Osteoblast (primary cell): ENCODE results near the gene NPTN. TPM values are rescaled to one million over a fixed set of nuclear protein-coding genes. Genes with fewer than 3 reads are reported as not detected.

ENCODE experiments used
- DNase-seq: peaks from one replicate; pipeline ENCODE4 v3.0.0; 2011; ENCODE audit warnings: low spot score, mixed read lengths; ENCODE audit not compliant: insufficient read length; ENCODE audit errors: missing footprints
- H2AFZ ChIP-seq: 2 replicates; pipeline ENCODE4 v1.6.0; 2011; ENCODE audit warnings: mild to moderate bottlenecking, low read length
- H3K27ac ChIP-seq: 2 replicates; pipeline ENCODE4 v1.5.1; 2011; ENCODE audit warnings: mild to moderate bottlenecking, low read depth, low read length, moderate library complexity
- H3K27me3 ChIP-seq: 2 replicates; pipeline ENCODE4 v1.6.0; 2012; ENCODE audit warnings: mild to moderate bottlenecking, control low read depth, inconsistent platforms, low read length, moderate library complexity; ENCODE audit not compliant: insufficient read depth
- H3K36me3 ChIP-seq: 2 replicates; pipeline ENCODE4 v1.5.1; 2011; ENCODE audit warnings: mild to moderate bottlenecking, low read length, control low read depth, moderate library complexity; ENCODE audit not compliant: insufficient read depth
- H3K4me1 ChIP-seq: 2 replicates; pipeline ENCODE4 v1.5.1; 2011; ENCODE audit warnings: mild to moderate bottlenecking, low read length, control low read depth, moderate library complexity; ENCODE audit not compliant: insufficient read depth
- H3K4me2 ChIP-seq: 2 replicates; pipeline ENCODE4 v1.6.0; 2011; ENCODE audit warnings: mild to moderate bottlenecking, low read length; ENCODE audit not compliant: insufficient read depth
- H3K4me3 ChIP-seq: fragments of 200-600 bp; sonication (generic); 3 replicates; pipeline ENCODE4 v1.5.1; 2012; ENCODE audit warnings: mild to moderate bottlenecking, low read length, inconsistent platforms; ENCODE audit not compliant: insufficient read depth
- H3K79me2 ChIP-seq: 2 replicates; pipeline ENCODE4 v1.6.0; 2012; ENCODE audit warnings: mild to moderate bottlenecking, low read length, control low read depth, inconsistent platforms; ENCODE audit not compliant: insufficient read depth
- H3K9me3 ChIP-seq: 2 replicates; pipeline ENCODE4 v1.5.1; 2011; ENCODE audit warnings: low read depth, low read length, control low read depth
- H4K20me1 ChIP-seq: 2 replicates; pipeline ENCODE4 v1.6.0; 2012; ENCODE audit warnings: mild to moderate bottlenecking, low read length, control low read depth; ENCODE audit not compliant: insufficient read depth
- CTCF ChIP-seq: IDR thresholded peaks from 2 replicates; pipeline ENCODE4 v1.5.1; 2011; ENCODE audit warnings: mild to moderate bottlenecking, low read depth, low read length, moderate library complexity; ENCODE audit errors: extremely low read depth
- total RNA-seq: library from RNA; depleted of rRNA; stranded (reverse); fragments of >200 nt; gene quantifications from 2 replicates; pipeline ENCODE4 v1.2.3, GENCODE V29; 2012

NPTN gene
- 116 and 130 TPM in 2 replicates for total RNA-seq

GRCh38 chr15:73633111-73633990 is at the start of gene NPTN:
NPTN (minus strand) TSS chr15:73633389; CDS start chr15:73633215, 174 bp downstream.
- Histone ChIP-seq H3K36me3 (no peaks in the 10 kb centered on the region), H3K4me1 (peaks cover 52% of the 10 kb centered on the region), H3K4me2 (peak within 1 kb of the TSS; percentile 85), H2AFZ (peak within 1 kb of the TSS; percentile 9), H3K79me2 (peaks cover 45% of the 10 kb centered on the region), H3K9me3 (no peaks in the 10 kb centered on the region), H4K20me1 (peaks cover 30% of the 10 kb centered on the region), H3K27me3 (no peaks in the 10 kb centered on the region), H3K4me3 (peak within 1 kb of the TSS; percentile 85), H3K27ac (peak within 1 kb of the TSS; percentile 89)
- DNase-seq, result peak; percentile 96
- no peak for TF ChIP-seq CTCF

- Histone ChIP-seq H3K27me3 (no peaks in the 10 kb centered on the region), H4K20me1 (peaks cover 16% of the 10 kb centered on the region), H3K4me2 (no peak overlapping the region), H2AFZ (no peak overlapping the region), H3K4me3 (no peak overlapping the region), H3K9me3 (no peaks in the 10 kb centered on the region), H3K4me1 (peaks cover 40% of the 10 kb centered on the region), H3K27ac (no peak overlapping the region), H3K79me2 (peaks cover 30% of the 10 kb centered on the region), H3K36me3 (no peaks in the 10 kb centered on the region)
- TF ChIP-seq CTCF, result no peak
- no peak for DNase-seq
Measured at GRCh38 chr15:73682600-73683090, 49.5 kb upstream of the NPTN start.

GRCh38 chr15:73681856-73682599 is 48.8 kb upstream of the NPTN start:
- Histone ChIP-seq H3K9me3 (no peaks in the 10 kb centered on the region), H3K4me3 (no peak overlapping the region), H2AFZ (no peak overlapping the region), H3K27ac (no peak overlapping the region), H3K4me1 (peaks cover 34% of the 10 kb centered on the region), H3K36me3 (no peaks in the 10 kb centered on the region), H3K27me3 (no peaks in the 10 kb centered on the region), H3K79me2 (peaks cover 24% of the 10 kb centered on the region), H4K20me1 (peaks cover 11% of the 10 kb centered on the region), H3K4me2 (no peak overlapping the region)
- TF ChIP-seq CTCF, result no peak
- DNase-seq, result peak; percentile 79

GRCh38 chr15:73681063-73681462 is 47.9 kb upstream of the NPTN start:
- Histone ChIP-seq H3K27ac (no peak overlapping the region), H2AFZ (no peak overlapping the region), H3K4me3 (no peak overlapping the region), H3K9me3 (no peaks in the 10 kb centered on the region), H4K20me1 (peaks cover 6% of the 10 kb centered on the region), H3K4me2 (no peak overlapping the region), H3K4me1 (peaks cover 24% of the 10 kb centered on the region), H3K79me2 (peaks cover 14% of the 10 kb centered on the region), H3K27me3 (peaks cover 6% of the 10 kb centered on the region), H3K36me3 (no peaks in the 10 kb centered on the region)
- no peak for TF ChIP-seq CTCF
- no peak for DNase-seq
